A673 (cell line): ENCODE results near the gene NDUFAF4. TPM values are rescaled to one million over a fixed set of nuclear protein-coding genes. Genes with fewer than 3 reads are reported as not detected.

Experiments
- BruUV-seq: library from RNA; stranded (reverse); fragments of 400-500 nt; replicated peaks from 2 replicates; lab custom pipeline; 2021; lab: Mats Ljungman, UMichigan
- CTCF ChIA-PET: fragments of 300-600 bp; sonication (Branson Sonifier 250); formaldehyde crosslinking; loops from one replicate; lab custom pipeline; 2022; ENCODE audit warnings: antibody characterized with exemption; lab: Charles Lee
- POLR2A ChIA-PET: fragments of 300-600 bp; sonication (Branson Sonifier 250); formaldehyde crosslinking; loops from one replicate; lab custom pipeline; 2022; ENCODE audit warnings: antibody characterized with exemption; ENCODE audit not compliant: low non-redundant PET; lab: Charles Lee
- DNase-seq: peaks from one replicate; pipeline ENCODE4 v3.0.0-alpha.2; 2015; ENCODE audit warnings: low spot score
- H3K27ac ChIP-seq: fragments of 200-600 bp; sonication (generic); 2 replicates; pipeline ENCODE4 v1.5.1; 2016; ENCODE audit warnings: mixed run types, low read depth, mild to moderate bottlenecking, mixed read lengths, antibody characterized with exemption, low read length; ENCODE audit not compliant: poor library complexity, severe bottlenecking
- H3K27me3 ChIP-seq: fragments of 200-600 bp; sonication (generic); replicated peaks from 2 replicates; pipeline ENCODE4 v1.6.1; 2017; ENCODE audit warnings: mixed run types, low read depth, mild to moderate bottlenecking, mixed read lengths, antibody characterized with exemption, low read length; ENCODE audit not compliant: insufficient read depth, poor library complexity
- H3K36me3 ChIP-seq: fragments of 200-600 bp; sonication (generic); 2 replicates; pipeline ENCODE4 v1.6.1; 2016; ENCODE audit warnings: mixed run types, mild to moderate bottlenecking, mixed read lengths, antibody characterized with exemption, low read length; ENCODE audit not compliant: insufficient read depth, poor library complexity, severe bottlenecking
- H3K4me1 ChIP-seq: fragments of 200-600 bp; sonication (generic); 2 replicates; pipeline ENCODE4 v1.6.1; 2017; ENCODE audit warnings: mixed run types, mild to moderate bottlenecking, mixed read lengths, antibody characterized with exemption, low read length; ENCODE audit not compliant: insufficient read depth, poor library complexity, severe bottlenecking
- H3K4me3 ChIP-seq: fragments of 200-600 bp; sonication (generic); 2 replicates; pipeline ENCODE4 v1.5.1; 2016; ENCODE audit warnings: low read depth, mixed run types, mild to moderate bottlenecking, mixed read lengths, low read length; ENCODE audit not compliant: poor library complexity, severe bottlenecking
- H3K9me3 ChIP-seq: fragments of 200-600 bp; sonication (generic); 2 replicates; pipeline ENCODE4 v1.6.1; 2016; ENCODE audit warnings: mixed run types, low read depth, mild to moderate bottlenecking, mixed read lengths, antibody characterized with exemption, low read length; ENCODE audit not compliant: poor library complexity, severe bottlenecking
- CTCF ChIP-seq: fragments of 300-800, 200-600 bp; sonication (generic); conservative IDR thresholded peaks from 2 replicates; pipeline ENCODE4 v1.5.1; 2017; ENCODE audit warnings: low read depth, mild to moderate bottlenecking, antibody characterized with exemption, low read length, moderate library complexity, mixed read lengths
- EZH2 ChIP-seq: fragments of 200-600 bp; sonication (generic); IDR thresholded peaks from 2 replicates; pipeline ENCODE4 v1.6.1; 2017; ENCODE audit warnings: borderline replicate concordance, low read depth, mild to moderate bottlenecking, mixed read lengths, antibody characterized with exemption, low read length; ENCODE audit not compliant: poor library complexity, severe bottlenecking
- intact Hi-C: fragments of 100-400 bp; cut with micrococcal nuclease; formaldehyde crosslinking; loops from one replicate; pipeline ENCODE4 v1.10.0; 2022; ENCODE audit not compliant: unreplicated experiment
- total RNA-seq: library from RNA; stranded (reverse); gene quantifications from 2 replicates; pipeline ENCODE4 v1.2.3, GENCODE V29; 2021

NDUFAF4 gene
- total RNA-seq, 1 experiment from 2014 or later = 120 TPM

- H3K27me3 ChIP-seq = peaks cover 7% of the 10 kb centered on the region
- no peak for DNase-seq
- H3K4me3 ChIP-seq = peak overlapping the region; percentile 70
- TF ChIP-seq EZH2 (no peak), CTCF (no peak)
- H3K9me3 ChIP-seq = no peaks in the 10 kb centered on the region
- intact Hi-C loops = no loop called here
- no peaks in the 10 kb centered on the region for H3K36me3 ChIP-seq
- no TSS peak for BruUV-seq
- peaks cover 11% of the 10 kb centered on the region for H3K4me1 ChIP-seq
- CTCF ChIA-PET = no interaction called here
- POLR2A ChIA-PET = no interaction called here
- H3K27ac ChIP-seq = peak overlapping the region; percentile 28
Observed at GRCh38 chr6:96923871-96924493, 26.3 kb upstream of the NDUFAF4 start.

DNA sequence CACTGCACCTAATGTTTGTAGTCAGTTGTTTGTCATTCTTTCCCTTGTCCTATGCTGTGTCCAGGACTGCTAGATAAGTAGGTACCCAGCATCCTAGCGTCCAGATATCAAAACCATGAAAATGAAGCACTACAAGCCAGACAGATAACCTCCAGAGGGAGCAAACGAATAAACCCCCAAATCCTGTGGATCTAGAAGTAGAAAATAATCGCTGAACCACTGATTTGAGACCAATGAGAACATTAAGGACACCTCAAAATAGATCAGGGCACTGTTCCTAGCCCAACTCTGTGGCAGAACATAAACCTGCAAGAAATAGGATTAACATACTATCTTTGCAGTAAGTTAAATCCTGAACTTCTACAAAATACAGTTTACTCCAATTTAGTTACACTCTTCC is 25.7 kb upstream of the NDUFAF4 start:
- DNase-seq = no peak
- no peak for TF ChIP-seq EZH2
- no peak for TF ChIP-seq CTCF
- H3K27me3 ChIP-seq = peaks cover 7% of the 10 kb centered on the region
- H3K9me3 ChIP-seq = no peaks in the 10 kb centered on the region
- ChIA-PET POLR2A (no interaction called here), CTCF (no interaction called here)
- BruUV-seq = no TSS peak
- H3K4me1 ChIP-seq = peaks cover 11% of the 10 kb centered on the region
- no peak overlapping the region for H3K4me3 ChIP-seq
- H3K36me3 ChIP-seq = no peaks in the 10 kb centered on the region
- no peak overlapping the region for H3K27ac ChIP-seq
- intact Hi-C loops = no loop called here

- no peak for DNase-seq
- Histone ChIP-seq H3K27me3 (no peaks in the 10 kb centered on the region), H3K36me3 (no peaks in the 10 kb centered on the region), H3K27ac (no peak overlapping the region), H3K4me1 (peaks cover 7% of the 10 kb centered on the region), H3K4me3 (no peak overlapping the region), H3K9me3 (peaks cover 5% of the 10 kb centered on the region)
- intact Hi-C loops = no loop called here
- ChIA-PET CTCF (no interaction called here), POLR2A (no interaction called here)
- no TSS peak for BruUV-seq
- TF ChIP-seq CTCF = no peak
- TF ChIP-seq EZH2 = no peak
Observed at GRCh38 chr6:96917098-96917497, 19.4 kb upstream of the NDUFAF4 start.
